A549 (cell line): ENCODE results near the gene RPL9.

Source experiments
- CBX2 ChIP-seq: fragments of 200-600 bp; sonication (generic); IDR thresholded peaks from 2 replicates; pipeline ENCODE4 v1.6.1; 2016; ENCODE audit warnings: low read depth, mild to moderate bottlenecking, borderline replicate concordance
- CTCF ChIP-seq: fragments of >200 bp; sonication (Bioruptor Twin); formaldehyde crosslinking; IDR thresholded peaks from 3 replicates; pipeline ENCODE4 v1.5.1; 2016
- EP300 ChIP-seq, 2 experiments: fragments of >200 bp; sonication (Bioruptor Twin); formaldehyde crosslinking; IDR thresholded peaks; 2 replicates in 1 of 2; 3 replicates in 1 of 2; pipeline ENCODE4 v1.6.1; 2016 to 2017
- MYC ChIP-seq: IDR thresholded peaks from 2 replicates; pipeline ENCODE4 v1.6.1; 2012; ENCODE audit warnings: mild to moderate bottlenecking, inconsistent platforms, low read length, improper control_type of control experiment, borderline replicate concordance

DNA sequence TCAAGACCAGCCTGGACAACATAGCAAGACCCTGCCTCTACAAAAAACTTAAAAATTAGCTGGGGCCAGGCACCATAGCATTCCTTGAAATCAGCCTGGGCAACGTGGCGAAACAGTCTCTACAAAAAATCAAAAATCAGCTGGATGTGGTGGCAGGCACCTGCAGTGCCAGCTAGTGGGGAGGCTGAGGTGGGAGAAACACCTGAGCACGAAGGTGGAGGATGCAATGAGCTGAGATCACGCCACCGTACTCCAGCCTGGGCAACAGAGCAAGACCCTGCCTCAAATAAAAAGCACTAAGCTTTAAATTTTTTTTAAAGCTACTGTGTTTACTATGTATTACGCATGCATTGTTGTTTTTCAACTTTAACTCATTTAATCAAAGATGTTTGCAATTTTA, 3.2 kb downstream of the RPL9 start:
- TF ChIP-seq CTCF: no peak
- TF ChIP-seq MYC: no peak
- no peak for TF ChIP-seq CBX2
- no peak for TF ChIP-seq EP300 (IDR thresholded peaks at IDR 0.05)
